ENCODE measurements around the gene RNF217.
A peak's percentile ranks its signal among the peaks of the same experiment; 100 is the strongest.

RNF217 gene

DNA sequence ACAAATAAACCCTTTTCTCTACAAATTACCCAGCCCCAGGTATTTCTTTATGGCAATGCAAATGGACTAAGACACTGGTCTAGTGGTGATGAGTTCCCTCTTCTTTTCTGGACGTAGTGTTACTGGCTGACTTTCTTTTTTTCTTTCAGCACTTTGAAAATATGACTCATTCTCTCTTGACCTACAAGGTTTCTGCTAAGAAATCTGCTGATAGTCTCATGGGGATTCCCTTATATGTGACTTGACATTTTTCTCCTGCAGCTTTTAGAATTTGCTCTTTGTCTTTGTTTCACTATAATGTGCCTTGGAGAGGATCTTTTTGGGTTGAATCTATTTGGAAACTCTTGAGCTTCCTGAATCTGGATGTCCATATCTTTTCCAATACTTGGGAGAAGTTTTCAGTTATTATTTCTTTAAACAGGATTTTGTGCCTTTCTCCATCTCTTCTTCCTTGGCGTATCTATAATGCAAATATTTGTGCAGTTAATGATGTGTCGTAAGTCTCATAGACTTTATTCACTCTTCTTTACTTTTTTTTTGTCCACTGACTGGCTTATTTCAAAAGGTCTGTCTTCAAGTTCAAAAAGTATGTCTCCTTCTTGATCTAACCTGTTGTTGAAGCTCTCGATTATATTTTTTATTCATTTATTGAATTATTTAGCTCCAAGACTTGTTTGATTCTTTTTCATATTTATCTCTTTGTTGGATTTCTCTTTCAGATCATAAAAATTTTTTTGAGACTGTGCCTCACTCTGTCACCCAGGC is 149.2 kb downstream of the RNF217 start:
- no peak for DNase-seq (ENCODE audit: low read depth, low spot score)

DNA sequence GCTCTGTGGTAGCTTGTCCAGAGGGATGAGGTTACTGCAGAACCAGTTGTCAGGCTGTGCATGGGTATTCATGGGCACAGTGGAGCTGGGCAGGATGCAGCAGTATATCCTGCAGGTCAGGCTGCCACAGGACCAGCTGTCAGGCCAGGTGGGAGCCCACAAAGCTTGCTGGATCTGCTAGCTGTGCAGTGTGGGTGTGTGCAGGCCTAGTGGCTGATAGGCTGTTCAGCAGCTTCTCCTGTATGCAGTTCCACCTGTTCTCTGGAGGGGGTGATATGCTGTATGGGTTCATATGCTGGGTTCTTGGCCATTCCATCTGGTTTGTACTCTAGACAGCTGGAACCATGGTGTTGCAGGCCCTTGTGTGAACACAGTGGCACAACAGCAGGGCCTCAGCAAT is 150.7 kb downstream of the RNF217 start:
- TF ChIP-seq, protein P1, sequence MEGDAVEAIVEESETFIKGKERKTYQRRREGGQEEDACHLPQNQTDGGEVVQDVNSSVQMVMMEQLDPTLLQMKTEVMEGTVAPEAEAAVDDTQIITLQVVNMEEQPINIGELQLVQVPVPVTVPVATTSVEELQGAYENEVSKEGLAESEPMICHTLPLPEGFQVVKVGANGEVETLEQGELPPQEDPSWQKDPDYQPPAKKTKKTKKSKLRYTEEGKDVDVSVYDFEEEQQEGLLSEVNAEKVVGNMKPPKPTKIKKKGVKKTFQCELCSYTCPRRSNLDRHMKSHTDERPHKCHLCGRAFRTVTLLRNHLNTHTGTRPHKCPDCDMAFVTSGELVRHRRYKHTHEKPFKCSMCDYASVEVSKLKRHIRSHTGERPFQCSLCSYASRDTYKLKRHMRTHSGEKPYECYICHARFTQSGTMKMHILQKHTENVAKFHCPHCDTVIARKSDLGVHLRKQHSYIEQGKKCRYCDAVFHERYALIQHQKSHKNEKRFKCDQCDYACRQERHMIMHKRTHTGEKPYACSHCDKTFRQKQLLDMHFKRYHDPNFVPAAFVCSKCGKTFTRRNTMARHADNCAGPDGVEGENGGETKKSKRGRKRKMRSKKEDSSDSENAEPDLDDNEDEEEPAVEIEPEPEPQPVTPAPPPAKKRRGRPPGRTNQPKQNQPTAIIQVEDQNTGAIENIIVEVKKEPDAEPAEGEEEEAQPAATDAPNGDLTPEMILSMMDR (IDR thresholded peaks at IDR 0.05; ENCODE audit: low read depth, low read length), result no peak
- DNase-seq (ENCODE audit: low read depth, low spot score), result no peak
- no peak overlapping the region for H3K4me3 ChIP-seq (ENCODE audit: low read depth, low read length)
- in situ Hi-C loops (cut with HindIII; ENCODE audit: low sequenced_read_pairs), result no loop called here

More for the DNA sequence above, 149.2 kb downstream of the RNF217 start:
- H3K4me3 ChIP-seq (ENCODE audit: low read depth, low read length), result no peak overlapping the region
- TF ChIP-seq, protein P1 (IDR thresholded peaks at IDR 0.05; ENCODE audit: low read depth, low read length), result no peak
- in situ Hi-C loops (cut with HindIII; ENCODE audit: low sequenced_read_pairs), result no loop called here

DNA sequence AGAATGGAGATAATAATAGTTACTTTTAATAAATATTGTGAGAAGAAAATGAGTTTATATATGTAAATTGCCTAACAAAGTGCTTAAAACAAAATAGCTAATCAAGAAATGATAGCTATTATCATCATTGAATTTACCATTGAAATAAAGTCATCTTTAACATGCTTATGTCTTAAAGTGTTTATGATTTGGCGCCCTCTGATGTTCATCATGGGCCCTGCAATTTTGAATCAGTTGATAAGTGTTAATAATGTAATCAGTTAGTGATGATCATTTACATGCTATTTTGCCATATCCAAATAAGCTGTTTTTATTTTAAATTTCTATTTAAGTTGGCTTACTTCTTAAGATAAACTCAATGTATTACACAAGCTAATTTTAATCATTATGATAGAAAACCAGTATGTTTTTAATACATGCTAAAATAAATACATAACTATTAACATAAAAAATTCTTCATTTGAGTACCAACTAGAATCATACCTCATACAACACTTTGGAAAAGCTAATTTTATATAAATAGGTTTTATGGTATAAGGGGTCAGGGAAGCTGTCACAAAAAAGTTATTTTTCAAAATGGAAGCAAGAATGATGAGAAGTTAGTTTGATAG is 152.1 kb downstream of the RNF217 start:
- in situ Hi-C loops (cut with HindIII; ENCODE audit: low sequenced_read_pairs), result no loop called here
- no peak overlapping the region for H3K4me3 ChIP-seq (ENCODE audit: low read depth, low read length)
- TF ChIP-seq, protein P1 (IDR thresholded peaks at IDR 0.05; ENCODE audit: low read depth, low read length), result peak; percentile 79
- DNase-seq (ENCODE audit: low read depth, low spot score), result peak; percentile 67

DNA sequence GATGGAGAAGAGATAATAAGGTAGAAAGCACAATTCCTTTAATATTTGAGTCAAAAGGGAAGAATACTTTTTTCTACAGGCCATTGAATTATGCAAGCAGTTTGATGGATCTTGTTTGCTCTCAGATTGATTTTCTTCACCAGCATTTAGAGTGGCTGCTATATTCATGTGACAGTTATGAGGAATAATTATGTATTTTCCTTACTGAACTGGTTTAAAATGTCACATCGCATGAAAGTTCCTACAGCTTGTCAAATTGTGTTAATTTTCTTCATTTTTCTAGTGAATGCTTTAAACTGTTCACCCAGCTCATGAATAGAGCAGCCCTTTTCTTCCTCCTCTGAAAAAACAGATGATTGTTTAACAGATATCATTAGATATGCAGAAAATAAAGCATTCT is 153.9 kb downstream of the RNF217 start:
- TF ChIP-seq, protein P1 (IDR thresholded peaks at IDR 0.05; ENCODE audit: low read depth, low read length), result no peak
- no peak for DNase-seq (ENCODE audit: low read depth, low spot score)
- no peak overlapping the region for H3K4me3 ChIP-seq (ENCODE audit: low read depth, low read length)
- in situ Hi-C loops (cut with HindIII; ENCODE audit: low sequenced_read_pairs), result no loop called here

DNA sequence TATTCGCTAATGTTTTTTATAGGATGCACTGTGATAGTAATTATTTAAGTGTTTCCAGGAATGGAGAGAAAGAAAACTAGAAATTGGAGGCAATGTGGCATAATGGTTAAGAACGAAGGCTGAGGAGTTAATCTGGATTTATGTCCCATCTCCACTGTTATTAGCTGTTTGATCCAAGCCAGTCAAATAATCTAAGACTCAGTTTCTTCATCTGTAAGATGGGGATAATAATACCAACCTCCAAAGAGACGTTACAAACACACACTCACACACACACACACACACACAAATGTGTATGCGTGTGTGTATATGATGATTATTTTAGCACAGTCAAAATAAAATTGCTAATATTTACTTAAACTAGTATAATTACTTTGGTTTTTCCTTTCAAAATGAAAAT is 154.5 kb downstream of the RNF217 start:
- in situ Hi-C loops (cut with HindIII; ENCODE audit: low sequenced_read_pairs), result no loop called here
- no peak overlapping the region for H3K4me3 ChIP-seq (ENCODE audit: low read depth, low read length)
- TF ChIP-seq, protein P1 (IDR thresholded peaks at IDR 0.05; ENCODE audit: low read depth, low read length), result no peak
- no peak for DNase-seq (ENCODE audit: low read depth, low spot score)

DNA sequence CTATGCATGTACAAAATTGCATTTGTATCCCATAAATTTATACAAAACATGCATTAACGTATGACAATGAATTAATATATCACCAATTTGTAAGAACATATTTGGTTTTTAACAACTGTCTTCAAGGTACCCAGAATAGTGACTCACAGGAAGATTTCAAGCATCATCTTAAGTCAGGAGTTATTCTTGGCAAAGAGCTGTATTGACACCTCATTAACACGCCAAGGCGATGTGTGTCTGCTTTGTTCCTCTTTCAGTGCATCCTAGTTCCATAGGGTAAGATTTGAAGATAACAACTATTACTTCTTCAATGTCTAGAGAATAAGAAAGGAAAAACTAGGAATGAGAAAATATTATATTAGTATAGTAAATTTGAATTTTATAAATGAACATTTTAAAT is 155.6 kb downstream of the RNF217 start:
- in situ Hi-C loops (cut with HindIII; ENCODE audit: low sequenced_read_pairs), result no loop called here
- TF ChIP-seq, protein P1 (IDR thresholded peaks at IDR 0.05; ENCODE audit: low read depth, low read length), result no peak
- H3K4me3 ChIP-seq (ENCODE audit: low read depth, low read length), result no peak overlapping the region
- DNase-seq (ENCODE audit: low read depth, low spot score), result no peak
